Measurements from ENCODE around the gene TAOK1. TPM values are rescaled to one million over a fixed set of nuclear protein-coding genes. Genes with fewer than 3 reads are reported as not detected.

Gene TAOK1
- 95.5 TPM for total RNA-seq (ENCODE audit: unreplicated experiment)
- long read RNA-seq = 0 reads

DNA sequence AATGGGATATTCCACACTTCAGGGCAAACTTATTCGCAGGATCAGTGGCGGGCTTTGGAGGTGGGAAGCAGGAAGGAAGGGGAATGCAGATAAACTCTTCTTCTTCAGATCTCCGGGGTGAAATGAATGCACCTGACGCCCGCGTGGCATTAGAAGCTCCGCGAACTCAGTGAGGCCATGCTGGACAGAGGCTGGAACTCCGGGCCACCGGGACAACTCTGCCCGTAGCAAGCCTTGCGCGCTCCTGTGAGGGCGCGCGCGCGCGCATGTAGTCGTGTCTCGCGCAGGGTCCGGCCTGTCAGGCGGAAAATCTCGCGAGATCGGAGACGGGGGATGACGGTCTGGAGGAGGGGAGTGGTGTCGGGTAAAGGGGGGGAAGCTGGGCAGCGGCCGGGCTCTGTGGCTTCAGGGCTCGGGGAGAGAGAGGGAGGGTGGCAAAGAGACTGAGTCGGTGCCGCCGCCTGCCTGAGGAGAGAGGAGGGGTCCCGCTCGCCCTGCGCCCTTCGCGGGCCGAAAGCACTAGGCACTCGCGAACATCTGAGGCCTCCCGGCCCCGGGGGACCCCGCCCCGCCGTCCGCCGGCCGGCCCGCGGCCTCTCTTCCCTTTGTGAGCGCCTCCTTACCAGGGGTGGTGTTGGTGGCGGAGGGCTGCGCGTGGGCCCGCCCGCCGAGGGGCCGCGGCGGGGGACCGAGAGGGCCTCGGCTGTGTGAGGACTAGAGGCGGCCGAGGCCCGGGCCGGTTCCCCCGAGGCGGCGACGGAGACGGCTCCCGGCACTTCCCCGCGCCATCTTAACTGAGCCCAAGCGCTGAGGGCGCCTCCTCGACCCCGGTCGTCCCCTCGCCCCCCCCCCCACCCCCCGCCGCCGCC is at the start of gene TAOK1:
Gene TAOK1, plus strand, starts transcription at position 382 of the 869 bp plus-strand sequence. CDS start 61,186 bp downstream, outside the sequence.
- Mint-ChIP-seq H3K27ac (ENCODE audit: unreplicated experiment) (peak within 1 kb of the TSS; percentile 94), H3K4me1 (ENCODE audit: unreplicated experiment) (peaks cover 27% of the 10 kb centered on the region), H3K27me3 (ENCODE audit: unreplicated experiment) (peaks cover 12% of the 10 kb centered on the region), H3K36me3 (ENCODE audit: low read depth, unreplicated experiment) (peaks cover 13% of the 10 kb centered on the region), H3K9me3 (ENCODE audit: unreplicated experiment) (no peaks in the 10 kb centered on the region), H3K4me3 (ENCODE audit: unreplicated experiment) (peak within 1 kb of the TSS; percentile 99)
- peak; percentile 100 for DNase-seq (ENCODE audit: low spot score)
- TF ChIP-seq, protein P1, sequence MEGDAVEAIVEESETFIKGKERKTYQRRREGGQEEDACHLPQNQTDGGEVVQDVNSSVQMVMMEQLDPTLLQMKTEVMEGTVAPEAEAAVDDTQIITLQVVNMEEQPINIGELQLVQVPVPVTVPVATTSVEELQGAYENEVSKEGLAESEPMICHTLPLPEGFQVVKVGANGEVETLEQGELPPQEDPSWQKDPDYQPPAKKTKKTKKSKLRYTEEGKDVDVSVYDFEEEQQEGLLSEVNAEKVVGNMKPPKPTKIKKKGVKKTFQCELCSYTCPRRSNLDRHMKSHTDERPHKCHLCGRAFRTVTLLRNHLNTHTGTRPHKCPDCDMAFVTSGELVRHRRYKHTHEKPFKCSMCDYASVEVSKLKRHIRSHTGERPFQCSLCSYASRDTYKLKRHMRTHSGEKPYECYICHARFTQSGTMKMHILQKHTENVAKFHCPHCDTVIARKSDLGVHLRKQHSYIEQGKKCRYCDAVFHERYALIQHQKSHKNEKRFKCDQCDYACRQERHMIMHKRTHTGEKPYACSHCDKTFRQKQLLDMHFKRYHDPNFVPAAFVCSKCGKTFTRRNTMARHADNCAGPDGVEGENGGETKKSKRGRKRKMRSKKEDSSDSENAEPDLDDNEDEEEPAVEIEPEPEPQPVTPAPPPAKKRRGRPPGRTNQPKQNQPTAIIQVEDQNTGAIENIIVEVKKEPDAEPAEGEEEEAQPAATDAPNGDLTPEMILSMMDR (IDR thresholded peaks at IDR 0.05; ENCODE audit: unreplicated experiment) = no peak

DNA sequence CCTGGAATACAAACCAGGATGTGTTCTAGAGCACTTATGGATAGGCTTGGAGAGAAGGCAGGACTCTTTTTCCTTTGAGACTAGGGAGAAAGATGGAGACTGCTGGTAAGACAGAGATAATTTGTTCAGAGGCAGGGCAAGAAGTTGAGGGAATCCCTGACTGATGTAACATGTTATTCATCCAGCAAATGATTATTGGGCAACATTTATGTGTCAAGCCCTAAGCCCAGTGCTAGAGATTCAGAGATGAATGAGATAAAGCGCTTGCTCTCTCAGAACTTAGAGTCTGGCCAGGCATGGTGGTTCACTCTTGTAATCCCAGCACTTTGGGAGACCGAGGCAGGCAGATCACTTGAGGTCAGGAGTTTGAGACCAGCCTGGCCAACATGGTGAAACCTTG is 48.4 kb upstream of the TAOK1 start:
- Mint-ChIP-seq H3K36me3 (ENCODE audit: low read depth, unreplicated experiment) (no peaks in the 10 kb centered on the region), H3K9me3 (ENCODE audit: unreplicated experiment) (no peaks in the 10 kb centered on the region), H3K4me3 (ENCODE audit: unreplicated experiment) (no peak overlapping the region), H3K27ac (ENCODE audit: unreplicated experiment) (no peak overlapping the region), H3K27me3 (ENCODE audit: unreplicated experiment) (peaks cover 1% of the 10 kb centered on the region), H3K4me1 (ENCODE audit: unreplicated experiment) (peaks cover 3% of the 10 kb centered on the region)
- TF ChIP-seq, protein P1 (IDR thresholded peaks at IDR 0.05; ENCODE audit: unreplicated experiment) = no peak
- DNase-seq (ENCODE audit: low spot score) = no peak

DNA sequence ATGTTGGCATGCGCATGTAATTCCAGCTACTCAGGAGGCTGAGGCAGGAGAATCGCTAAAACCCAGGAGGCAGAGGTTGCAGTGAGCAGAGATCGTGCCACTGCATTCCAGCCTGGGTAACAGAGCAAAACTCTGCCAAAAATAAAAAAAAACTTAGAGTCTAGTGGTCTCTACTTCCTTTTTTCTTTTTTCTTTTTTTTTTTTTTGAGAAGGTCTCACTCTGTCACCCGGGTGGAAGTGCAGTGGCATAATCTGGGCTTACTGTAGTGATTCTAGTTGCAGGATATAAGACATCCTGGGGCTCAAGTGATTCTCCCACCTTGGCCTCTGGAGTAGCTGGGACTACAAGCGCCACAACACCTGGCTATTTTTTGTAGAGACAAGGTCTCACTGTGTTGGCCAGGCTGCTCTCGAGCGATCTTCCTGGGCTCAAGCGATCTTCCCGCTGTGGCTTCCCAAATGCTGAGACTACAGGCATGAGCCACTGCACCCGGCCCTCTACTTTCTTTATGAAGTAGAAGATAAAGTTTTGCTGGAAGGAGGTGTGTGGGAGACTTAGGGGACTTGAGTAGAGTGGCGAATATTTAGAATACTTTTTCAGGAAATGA is 47.9 kb upstream of the TAOK1 start:
- H3K4me3 Mint-ChIP-seq (ENCODE audit: unreplicated experiment) = no peak overlapping the region
- no peak for DNase-seq (ENCODE audit: low spot score)
- H3K4me1 Mint-ChIP-seq (ENCODE audit: unreplicated experiment) = peaks cover 3% of the 10 kb centered on the region
- peaks cover 1% of the 10 kb centered on the region for H3K27me3 Mint-ChIP-seq (ENCODE audit: unreplicated experiment)
- H3K9me3 Mint-ChIP-seq (ENCODE audit: unreplicated experiment) = no peaks in the 10 kb centered on the region
- TF ChIP-seq, protein P1 (IDR thresholded peaks at IDR 0.05; ENCODE audit: unreplicated experiment) = no peak
- no peak overlapping the region for H3K27ac Mint-ChIP-seq (ENCODE audit: unreplicated experiment)
- no peaks in the 10 kb centered on the region for H3K36me3 Mint-ChIP-seq (ENCODE audit: low read depth, unreplicated experiment)

DNA sequence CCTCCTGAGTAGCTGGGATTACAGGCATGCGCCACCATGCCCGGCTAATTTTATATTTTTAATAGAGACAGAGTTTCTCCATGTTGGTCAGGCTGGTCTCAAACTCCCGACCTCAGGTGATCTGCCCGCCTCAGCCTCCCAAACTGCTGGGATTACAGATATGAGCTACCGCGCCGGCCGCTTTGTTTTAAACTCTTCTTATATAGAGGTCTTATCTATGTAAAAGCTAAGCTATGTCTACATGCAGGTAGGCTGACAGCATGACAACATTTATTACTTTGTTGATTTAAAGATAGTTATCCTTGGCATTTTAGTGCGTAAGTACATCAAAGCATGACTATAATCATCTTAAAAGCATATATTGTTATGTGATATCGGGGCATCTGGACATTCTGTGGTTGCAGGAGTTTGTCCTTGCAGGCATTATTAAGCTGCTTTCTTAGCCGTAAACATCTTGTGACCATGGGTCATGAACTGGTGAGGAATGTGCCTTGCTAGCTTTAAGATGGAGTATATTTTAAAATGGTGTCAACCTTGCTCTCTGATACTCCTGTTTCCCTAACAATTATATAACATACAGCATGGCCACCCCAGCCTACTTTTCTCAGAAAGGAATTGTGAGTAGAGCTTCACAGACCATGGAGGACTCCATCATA is 45.8 kb upstream of the TAOK1 start:
- TF ChIP-seq, protein P1 (IDR thresholded peaks at IDR 0.05; ENCODE audit: unreplicated experiment) = no peak
- no peak overlapping the region for H3K4me3 Mint-ChIP-seq (ENCODE audit: unreplicated experiment)
- H3K27me3 Mint-ChIP-seq (ENCODE audit: unreplicated experiment) = peaks cover 1% of the 10 kb centered on the region

More for the DNA sequence above, 45.8 kb upstream of the TAOK1 start:
- no peaks in the 10 kb centered on the region for H3K36me3 Mint-ChIP-seq (ENCODE audit: low read depth, unreplicated experiment)
- H3K9me3 Mint-ChIP-seq (ENCODE audit: unreplicated experiment) = no peaks in the 10 kb centered on the region
- H3K4me1 Mint-ChIP-seq (ENCODE audit: unreplicated experiment) = peaks cover 3% of the 10 kb centered on the region
- no peak overlapping the region for H3K27ac Mint-ChIP-seq (ENCODE audit: unreplicated experiment)
- DNase-seq (ENCODE audit: low spot score) = no peak

All from endothelial cell (in vitro differentiated cells).